ENCODE data around the gene RNF145.

- TF ChIP-seq POLR2AphosphoS5 (IDR thresholded peaks at IDR 0.05; ENCODE audit: borderline replicate concordance, low read depth, low read length) = no peak
- no peak for TF ChIP-seq EZH2 (IDR thresholded peaks at IDR 0.05)
These were observed 88.3 kb downstream of the RNF145 start for GRCh38 chr5:159121061-159121460.

All from SK-N-MC (cell line).